Neural cell (in vitro differentiated cells): Measurements from ENCODE around the gene PACS2.

Source experiments
- EP300 ChIP-seq: fragments of 450-650 bp; conservative IDR thresholded peaks from 2 replicates; pipeline ENCODE4 v1.6.1; 2014; ENCODE audit warnings: antibody characterized with exemption, mild to moderate bottlenecking, moderate library complexity; ENCODE audit not compliant: poor library complexity, severe bottlenecking
- POLR2AphosphoS5 ChIP-seq: IDR thresholded peaks from 2 replicates; pipeline ENCODE4 v1.6.1; 2012
- RAD21 ChIP-seq: fragments of 450-650 bp; conservative IDR thresholded peaks from 2 replicates; pipeline ENCODE4 v1.6.1; 2014; ENCODE audit warnings: antibody characterized with exemption, mild to moderate bottlenecking, moderate library complexity
- TF ChIP-seq, protein P1 (sequence below): fragments of 450-650 bp; IDR thresholded peaks from 2 replicates; pipeline ENCODE4 v1.5.1; 2014; ENCODE audit warnings: antibody characterized with exemption, mild to moderate bottlenecking, moderate library complexity; ENCODE audit not compliant: poor library complexity, severe bottlenecking

DNA sequence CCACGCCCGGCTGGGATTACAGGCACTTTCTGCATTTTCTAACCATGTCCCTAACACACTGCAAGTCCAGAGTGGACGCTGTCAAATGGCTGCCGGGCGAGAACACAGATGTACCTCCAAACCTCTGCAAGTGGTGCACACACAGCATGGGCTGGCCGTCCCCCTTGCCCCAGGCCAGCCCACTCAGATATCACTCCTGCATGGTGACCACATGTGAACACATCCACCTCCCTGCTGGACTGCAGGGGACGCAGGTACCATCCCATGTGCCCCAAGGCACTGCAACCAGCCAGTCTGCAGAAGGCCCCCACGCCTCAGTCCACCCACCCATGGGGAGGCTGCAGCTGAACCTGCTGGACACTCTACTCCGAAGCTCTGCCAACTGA is 27.8 kb upstream of the PACS2 start:
- no peak for TF ChIP-seq POLR2AphosphoS5
- TF ChIP-seq, protein P1, sequence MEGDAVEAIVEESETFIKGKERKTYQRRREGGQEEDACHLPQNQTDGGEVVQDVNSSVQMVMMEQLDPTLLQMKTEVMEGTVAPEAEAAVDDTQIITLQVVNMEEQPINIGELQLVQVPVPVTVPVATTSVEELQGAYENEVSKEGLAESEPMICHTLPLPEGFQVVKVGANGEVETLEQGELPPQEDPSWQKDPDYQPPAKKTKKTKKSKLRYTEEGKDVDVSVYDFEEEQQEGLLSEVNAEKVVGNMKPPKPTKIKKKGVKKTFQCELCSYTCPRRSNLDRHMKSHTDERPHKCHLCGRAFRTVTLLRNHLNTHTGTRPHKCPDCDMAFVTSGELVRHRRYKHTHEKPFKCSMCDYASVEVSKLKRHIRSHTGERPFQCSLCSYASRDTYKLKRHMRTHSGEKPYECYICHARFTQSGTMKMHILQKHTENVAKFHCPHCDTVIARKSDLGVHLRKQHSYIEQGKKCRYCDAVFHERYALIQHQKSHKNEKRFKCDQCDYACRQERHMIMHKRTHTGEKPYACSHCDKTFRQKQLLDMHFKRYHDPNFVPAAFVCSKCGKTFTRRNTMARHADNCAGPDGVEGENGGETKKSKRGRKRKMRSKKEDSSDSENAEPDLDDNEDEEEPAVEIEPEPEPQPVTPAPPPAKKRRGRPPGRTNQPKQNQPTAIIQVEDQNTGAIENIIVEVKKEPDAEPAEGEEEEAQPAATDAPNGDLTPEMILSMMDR = no peak
- no peak for TF ChIP-seq RAD21
- TF ChIP-seq EP300 = no peak
